ENCODE results near the gene TLK1. TPM values are rescaled to one million over a fixed set of nuclear protein-coding genes. Genes with fewer than 3 reads are reported as not detected.

TLK1 gene
- total RNA-seq, 2 donors from 2014 or later = 85.4 to 85.8 TPM

DNA sequence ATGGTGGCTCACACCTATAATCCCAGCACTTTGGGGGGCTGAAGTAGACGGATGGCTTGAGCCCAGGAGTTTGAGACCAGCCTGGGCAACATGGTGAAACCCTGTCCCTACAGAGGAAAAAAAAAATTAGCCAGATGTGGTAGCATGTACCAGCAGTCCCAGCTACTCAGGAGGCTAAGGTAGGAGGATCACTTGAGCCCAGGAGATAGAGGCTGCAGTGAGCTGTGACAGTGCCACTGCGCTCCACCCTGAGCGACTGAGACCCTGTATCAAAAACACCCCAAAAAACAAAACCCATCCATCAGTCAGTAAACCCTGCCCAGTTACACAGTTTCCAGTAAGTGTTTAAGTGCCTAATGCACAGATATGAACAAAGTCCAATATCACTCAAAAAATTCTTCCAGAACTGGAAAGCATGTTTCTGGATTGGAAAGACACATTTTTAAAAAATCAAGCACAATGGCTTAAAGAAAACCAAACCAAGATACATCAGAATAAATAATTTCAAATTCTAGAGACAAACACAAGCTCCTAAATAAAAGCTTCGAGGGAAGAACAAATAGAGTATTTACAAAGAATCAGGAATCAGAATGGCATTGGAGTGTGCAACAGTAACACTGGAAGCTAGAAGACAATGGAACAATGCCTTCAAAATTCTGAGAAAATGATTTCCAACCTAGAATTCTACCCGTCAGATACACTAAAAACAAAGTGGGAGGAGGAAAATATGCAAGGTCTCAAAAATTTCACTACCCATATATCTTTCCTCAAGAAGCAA is 72.4 kb downstream of the TLK1 start:
- Histone ChIP-seq H3K4me3 (ENCODE audit: low read length) (no peak overlapping the region), H3K36me3 (ENCODE audit: control insufficient read depth, insufficient read depth, low read length) (peaks cover 12% of the 10 kb centered on the region), H3K27ac (ENCODE audit: low read depth, low read length) (no peak overlapping the region), H3K4me1 (ENCODE audit: control insufficient read depth, insufficient read depth, low read length) (no peaks in the 10 kb centered on the region), H3K9ac (ENCODE audit: extremely low read depth, low read length, poor library complexity, severe bottlenecking) (no peak overlapping the region), H3K9me3 (ENCODE audit: control insufficient read depth, low read length) (no peaks in the 10 kb centered on the region), H3K27me3 (ENCODE audit: control insufficient read depth, insufficient read depth, low read length, poor library complexity, severe bottlenecking) (no peaks in the 10 kb centered on the region)
- WGBS, 2 experiments (ENCODE audit: insufficient coverage in 1 of 2, insufficient read length in 1 of 2) = 80 to 96% methylated on average over 2 to 5 of the region's 5 CpGs
- H3K36me3 Mint-ChIP-seq (ENCODE audit: low read depth) = peaks cover 10% of the 10 kb centered on the region
- H3K4me3 Mint-ChIP-seq = no peak overlapping the region
- H3K27ac Mint-ChIP-seq = no peak overlapping the region
- H3K27me3 Mint-ChIP-seq (ENCODE audit: insufficient read depth) = no peaks in the 10 kb centered on the region
- TF ChIP-seq, protein P1, sequence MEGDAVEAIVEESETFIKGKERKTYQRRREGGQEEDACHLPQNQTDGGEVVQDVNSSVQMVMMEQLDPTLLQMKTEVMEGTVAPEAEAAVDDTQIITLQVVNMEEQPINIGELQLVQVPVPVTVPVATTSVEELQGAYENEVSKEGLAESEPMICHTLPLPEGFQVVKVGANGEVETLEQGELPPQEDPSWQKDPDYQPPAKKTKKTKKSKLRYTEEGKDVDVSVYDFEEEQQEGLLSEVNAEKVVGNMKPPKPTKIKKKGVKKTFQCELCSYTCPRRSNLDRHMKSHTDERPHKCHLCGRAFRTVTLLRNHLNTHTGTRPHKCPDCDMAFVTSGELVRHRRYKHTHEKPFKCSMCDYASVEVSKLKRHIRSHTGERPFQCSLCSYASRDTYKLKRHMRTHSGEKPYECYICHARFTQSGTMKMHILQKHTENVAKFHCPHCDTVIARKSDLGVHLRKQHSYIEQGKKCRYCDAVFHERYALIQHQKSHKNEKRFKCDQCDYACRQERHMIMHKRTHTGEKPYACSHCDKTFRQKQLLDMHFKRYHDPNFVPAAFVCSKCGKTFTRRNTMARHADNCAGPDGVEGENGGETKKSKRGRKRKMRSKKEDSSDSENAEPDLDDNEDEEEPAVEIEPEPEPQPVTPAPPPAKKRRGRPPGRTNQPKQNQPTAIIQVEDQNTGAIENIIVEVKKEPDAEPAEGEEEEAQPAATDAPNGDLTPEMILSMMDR (conservative IDR thresholded peaks at IDR 0.05) = no peak
- no peak for DNase-seq
- H3K9me3 Mint-ChIP-seq = no peaks in the 10 kb centered on the region
- H3K4me1 Mint-ChIP-seq = peaks cover 27% of the 10 kb centered on the region

DNA sequence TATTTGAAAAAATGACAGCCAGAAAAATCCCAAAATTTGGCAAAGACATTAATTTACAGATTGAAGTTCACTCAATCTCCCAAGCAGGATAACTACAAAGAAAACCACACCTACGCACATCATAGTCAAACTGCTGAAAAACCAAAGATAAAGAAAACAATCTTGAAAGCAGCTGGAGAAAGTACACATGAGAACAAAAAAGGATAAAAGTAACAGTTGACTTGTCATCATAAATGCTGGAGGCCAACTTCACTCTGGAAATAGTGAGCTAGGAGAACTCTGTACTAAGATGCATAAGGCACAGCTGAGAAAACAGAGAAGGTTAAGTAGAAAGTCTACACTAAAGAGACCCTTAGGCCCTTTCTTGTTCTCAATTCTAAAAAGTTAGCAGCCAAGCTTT is 73.1 kb downstream of the TLK1 start:
- H3K27me3 ChIP-seq (ENCODE audit: control insufficient read depth, insufficient read depth, low read length, poor library complexity, severe bottlenecking) = no peaks in the 10 kb centered on the region
- TF ChIP-seq, protein P1 (conservative IDR thresholded peaks at IDR 0.05) = no peak
- no peak overlapping the region for H3K4me3 ChIP-seq (ENCODE audit: low read length)
- no peak overlapping the region for H3K9ac ChIP-seq (ENCODE audit: extremely low read depth, low read length, poor library complexity, severe bottlenecking)
- peaks cover 13% of the 10 kb centered on the region for H3K36me3 ChIP-seq (ENCODE audit: control insufficient read depth, insufficient read depth, low read length)
- H3K27ac ChIP-seq (ENCODE audit: low read depth, low read length) = no peak overlapping the region
- no peaks in the 10 kb centered on the region for H3K27me3 Mint-ChIP-seq (ENCODE audit: insufficient read depth)
- H3K4me1 ChIP-seq (ENCODE audit: control insufficient read depth, insufficient read depth, low read length) = no peaks in the 10 kb centered on the region
- peaks cover 26% of the 10 kb centered on the region for H3K4me1 Mint-ChIP-seq
- DNase-seq = no peak
- H3K4me3 Mint-ChIP-seq = no peak overlapping the region
- H3K9me3 Mint-ChIP-seq = no peaks in the 10 kb centered on the region
- peaks cover 10% of the 10 kb centered on the region for H3K36me3 Mint-ChIP-seq (ENCODE audit: low read depth)
- H3K27ac Mint-ChIP-seq = peak overlapping the region; percentile 54
- 75% methylated on average over 1 of the region's 1 CpG; no CpG with 5 or more reads in 1 of the 2 experiments for WGBS, 2 experiments (ENCODE audit: insufficient coverage in 1 of 2, insufficient read length in 1 of 2)
- no peaks in the 10 kb centered on the region for H3K9me3 ChIP-seq (ENCODE audit: control insufficient read depth, low read length)

DNA sequence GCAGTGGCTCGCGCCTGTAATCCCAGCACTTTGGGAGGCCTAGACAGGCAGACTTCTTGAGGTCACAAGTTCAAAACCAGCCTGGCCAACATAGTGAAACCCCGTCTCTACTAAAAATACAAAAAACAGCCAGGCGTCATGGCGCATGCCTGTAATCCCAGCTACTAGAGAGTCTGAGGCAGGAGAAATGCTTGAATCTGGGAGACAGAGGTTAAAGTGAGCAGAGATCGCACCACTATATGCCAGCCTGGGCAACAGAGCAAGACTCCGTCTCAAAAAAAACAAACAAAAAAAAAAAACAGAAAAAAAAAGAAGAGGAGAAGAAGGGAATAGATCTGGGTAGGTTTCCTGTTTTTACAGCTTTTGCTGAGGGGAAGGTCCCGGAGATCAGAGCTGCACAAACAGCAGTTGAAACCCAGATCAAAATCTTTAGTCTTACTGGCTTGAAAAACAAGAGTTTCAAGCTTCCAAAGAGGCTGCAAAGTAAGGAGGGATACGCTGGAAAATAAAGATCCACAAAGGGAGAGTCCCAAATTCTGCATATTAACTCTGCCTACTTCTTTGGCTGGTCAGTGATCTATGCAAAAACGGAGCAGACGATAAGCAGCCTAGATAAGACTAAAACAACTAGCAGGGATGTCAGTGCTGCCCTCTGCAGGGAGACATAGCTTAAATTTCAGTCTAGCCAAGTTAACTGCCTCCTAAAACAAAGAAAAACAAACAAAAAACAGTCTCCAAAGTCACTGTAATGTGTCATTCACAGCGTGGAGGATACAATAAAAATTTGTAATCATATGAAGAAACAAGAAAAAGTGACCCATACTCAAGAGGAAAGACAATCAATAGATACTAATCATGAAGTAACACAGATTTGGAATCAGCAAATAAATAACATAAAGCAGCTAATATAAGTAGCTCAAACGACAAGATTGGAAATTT is 74.1 kb downstream of the TLK1 start:
- Histone ChIP-seq H3K36me3 (ENCODE audit: control insufficient read depth, insufficient read depth, low read length) (peaks cover 11% of the 10 kb centered on the region), H3K9ac (ENCODE audit: extremely low read depth, low read length, poor library complexity, severe bottlenecking) (no peak overlapping the region), H3K4me1 (ENCODE audit: control insufficient read depth, insufficient read depth, low read length) (no peaks in the 10 kb centered on the region), H3K4me3 (ENCODE audit: low read length) (peak overlapping the region; percentile 25), H3K9me3 (ENCODE audit: control insufficient read depth, low read length) (no peaks in the 10 kb centered on the region), H3K27ac (ENCODE audit: low read depth, low read length) (no peak overlapping the region), H3K27me3 (ENCODE audit: control insufficient read depth, insufficient read depth, low read length, poor library complexity, severe bottlenecking) (no peaks in the 10 kb centered on the region)
- WGBS, 2 experiments (ENCODE audit: insufficient coverage in 1 of 2, insufficient read length in 1 of 2) = 67 to 74% methylated on average over 9 to 13 of the region's 13 CpGs
- Mint-ChIP-seq H3K9me3 (no peaks in the 10 kb centered on the region), H3K36me3 (ENCODE audit: low read depth) (peaks cover 8% of the 10 kb centered on the region), H3K4me1 (peaks cover 26% of the 10 kb centered on the region), H3K27ac (peak overlapping the region; percentile 78), H3K27me3 (ENCODE audit: insufficient read depth) (no peaks in the 10 kb centered on the region), H3K4me3 (no peak overlapping the region)
- peak; percentile 86 for DNase-seq
- TF ChIP-seq, protein P1 (conservative IDR thresholded peaks at IDR 0.05) = peak; percentile 87

Data from endodermal cell (in vitro differentiated cells).